Esophagus (tissue), 2 donors: Measurements from ENCODE around the gene SORCS2. TPM values are rescaled to one million over a fixed set of nuclear protein-coding genes. Genes with fewer than 3 reads are reported as not detected.

Experiments used
- H3K27ac ChIP-seq, 2 donors: one replicate each; pipeline ENCODE4 v1.5.1; 2013; ENCODE audit warnings: low read depth in 2 of 2, mild to moderate bottlenecking in 2 of 2, inconsistent platforms in 1 of 2, low read length in 1 of 2, moderate library complexity in 1 of 2
- H3K27me3 ChIP-seq, 2 donors: one replicate each; pipeline ENCODE4 v1.6.1; 2013; ENCODE audit warnings: low read length in 2 of 2, control low read depth in 1 of 2, mild to moderate bottlenecking in 1 of 2; ENCODE audit not compliant: insufficient read depth in 2 of 2, control insufficient read depth in 1 of 2
- H3K36me3 ChIP-seq, 2 donors: one replicate each; pipeline ENCODE4 v1.6.1; 2013; ENCODE audit warnings: low read length in 1 of 2; ENCODE audit not compliant: control insufficient read depth in 2 of 2, insufficient read depth in 2 of 2
- H3K4me1 ChIP-seq, 2 donors: one replicate each; pipeline ENCODE4 v1.6.1; 2013; ENCODE audit warnings: low read length in 1 of 2; ENCODE audit not compliant: control insufficient read depth in 2 of 2, insufficient read depth in 2 of 2
- H3K4me3 ChIP-seq, 2 donors: one replicate each; pipeline ENCODE4 v1.5.1; 2013; ENCODE audit warnings: low read length in 2 of 2, mild to moderate bottlenecking in 2 of 2, low read depth in 1 of 2, moderate library complexity in 1 of 2
- H3K9me3 ChIP-seq, 2 donors: one replicate each; pipeline ENCODE4 v1.6.1; 2013; ENCODE audit warnings: mild to moderate bottlenecking in 2 of 2, low read depth in 1 of 2, low read length in 1 of 2, moderate library complexity in 1 of 2; ENCODE audit not compliant: control insufficient read depth in 2 of 2, insufficient read depth in 1 of 2
- WGBS, 2 donors: extraction: QIAGEN DNeasy Blood & Tissue Kit; methylation state at CpG; one replicate each; pipeline ENCODE4 v1.1.7; 2013; 5-methylcytosine and 5-hydroxymethylcytosine counted together
- polyA plus RNA-seq, 2 donors: library from polyadenylated mRNA; stranded (reverse); fragments of 200-250 nt; gene quantifications; one replicate each; pipeline ENCODE4 v1.2.3, GENCODE V29; 2013
- donor health status: healthy with polysubstance abuse.
- donor health status: Bipolar disorder and iron deficiency.

Gene SORCS2
- polyA plus RNA-seq, 2 donors, result 1.1 to 1.2 TPM

DNA sequence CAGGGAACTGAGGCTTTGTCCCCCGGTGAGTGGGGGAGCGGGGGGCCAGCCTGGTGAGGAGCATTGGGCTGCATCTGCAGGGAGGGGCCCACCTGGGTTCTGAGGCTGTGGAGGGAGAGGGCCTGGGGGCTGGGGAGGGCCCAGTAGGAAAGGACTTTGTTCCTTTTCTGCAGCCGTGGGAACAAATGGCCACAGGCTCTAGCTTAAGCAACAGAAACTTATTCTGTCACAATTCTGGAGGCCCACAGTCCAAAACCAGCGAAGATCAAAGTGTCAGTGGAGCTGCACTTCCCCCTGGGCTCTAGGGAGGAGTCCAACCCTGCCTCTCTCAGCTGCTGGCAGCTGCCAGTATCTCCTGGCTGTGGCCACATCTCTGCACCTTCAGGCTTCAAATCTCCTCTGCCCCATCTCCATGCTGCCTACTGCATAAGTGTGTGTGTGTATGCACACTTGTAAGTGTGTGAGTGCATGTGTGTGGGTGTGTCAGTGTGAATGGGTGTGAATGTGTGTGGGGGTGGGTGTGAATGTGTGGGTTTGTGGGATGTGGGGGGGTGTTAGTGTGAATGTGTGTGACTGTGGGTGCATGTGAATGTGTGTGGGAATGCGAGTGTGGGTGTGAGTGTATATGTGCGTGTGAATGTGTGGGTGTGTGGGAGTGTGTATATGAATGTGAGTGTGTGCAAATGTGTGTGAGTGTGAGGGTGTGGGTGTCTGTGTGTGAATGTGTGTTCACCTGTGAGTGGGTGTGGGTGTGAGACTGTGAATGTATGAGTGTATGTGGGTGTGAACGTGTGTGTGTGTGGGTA, 446.8 kb downstream of the SORCS2 start:
- H3K4me1 ChIP-seq, result peaks cover 0 to 7% of the 10 kb centered on the region in 2 donors
- peaks cover 0 to 2% of the 10 kb centered on the region in 2 donors for H3K36me3 ChIP-seq
- no peak overlapping the region for H3K27ac ChIP-seq
- peaks cover 0 to 1% of the 10 kb centered on the region in 2 donors for H3K9me3 ChIP-seq
- no peaks in the 10 kb centered on the region for H3K27me3 ChIP-seq
- H3K4me3 ChIP-seq, result no peak overlapping the region
- WGBS, 2 donors, result 70 to 74% methylated on average over 7 of the region's 7 CpGs

- Histone ChIP-seq H3K9me3 (peaks cover 0 to 4% of the 10 kb centered on the region in 2 donors), H3K4me1 (peaks cover 0 to 3% of the 10 kb centered on the region in 2 donors), H3K36me3 (peaks cover 0 to 2% of the 10 kb centered on the region in 2 donors), H3K27me3 (no peaks in the 10 kb centered on the region), H3K27ac (no peak overlapping the region), H3K4me3 (no peak overlapping the region)
- WGBS, 2 donors, result 77% methylated on average over 6 of the region's 6 CpGs
These were observed 447.8 kb downstream of the SORCS2 start for GRCh38 chr4:7640136-7640535.

GRCh38 chr4:7641712-7642111, 449.4 kb downstream of the SORCS2 start:
- H3K27me3 ChIP-seq, result no peaks in the 10 kb centered on the region
- H3K27ac ChIP-seq, result no peak overlapping the region
- peaks cover 0 to 3% of the 10 kb centered on the region in 2 donors for H3K4me1 ChIP-seq
- H3K9me3 ChIP-seq, result peaks cover 0 to 4% of the 10 kb centered on the region in 2 donors
- H3K36me3 ChIP-seq, result peaks cover 0 to 2% of the 10 kb centered on the region in 2 donors
- no peak overlapping the region for H3K4me3 ChIP-seq

- Histone ChIP-seq H3K9me3 (peaks cover 0 to 4% of the 10 kb centered on the region in 2 donors), H3K4me3 (no peak overlapping the region), H3K4me1 (peaks cover 0 to 3% of the 10 kb centered on the region in 2 donors), H3K27me3 (no peaks in the 10 kb centered on the region), H3K27ac (no peak overlapping the region), H3K36me3 (peaks cover 0 to 2% of the 10 kb centered on the region in 2 donors)
- WGBS, 2 donors, result 65% methylated on average over 9 of the region's 9 CpGs
These were observed 450.6 kb downstream of the SORCS2 start for GRCh38 chr4:7642741-7643458.

GRCh38 chr4:7645158-7645557, 452.8 kb downstream of the SORCS2 start:
- Histone ChIP-seq H3K36me3 (peaks cover 0 to under 1% of the 10 kb centered on the region in 2 donors), H3K27ac (no peak overlapping the region), H3K27me3 (no peaks in the 10 kb centered on the region), H3K9me3 (peaks cover 0 to 4% of the 10 kb centered on the region in 2 donors), H3K4me3 (no peak overlapping the region), H3K4me1 (no peaks in the 10 kb centered on the region)
- WGBS, 2 donors, result 96 to 97% methylated on average over 1 of the region's 1 CpG

DNA sequence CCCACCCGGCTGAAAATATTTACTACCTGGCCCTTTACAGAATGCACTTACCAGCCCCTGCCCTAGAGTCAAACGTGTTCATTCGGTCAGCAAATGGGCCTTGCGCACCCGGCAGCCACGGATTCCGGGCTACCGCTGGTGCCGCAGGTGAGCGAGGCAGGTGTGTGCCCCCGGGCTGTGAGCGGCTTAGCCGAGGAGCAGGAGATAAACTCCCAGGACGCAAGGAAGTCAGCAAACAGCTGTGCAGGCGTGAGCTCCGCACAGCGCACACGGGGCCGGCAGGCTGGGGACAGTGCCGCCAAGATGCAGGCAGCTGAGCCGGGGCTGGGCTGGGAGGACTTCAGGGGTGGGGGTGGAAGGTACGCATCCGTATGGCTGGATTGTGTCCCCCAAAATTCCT, 453.6 kb downstream of the SORCS2 start:
- no peaks in the 10 kb centered on the region for H3K27me3 ChIP-seq
- WGBS, 2 donors, result 94% methylated on average over 23 of the region's 23 CpGs

DNA sequence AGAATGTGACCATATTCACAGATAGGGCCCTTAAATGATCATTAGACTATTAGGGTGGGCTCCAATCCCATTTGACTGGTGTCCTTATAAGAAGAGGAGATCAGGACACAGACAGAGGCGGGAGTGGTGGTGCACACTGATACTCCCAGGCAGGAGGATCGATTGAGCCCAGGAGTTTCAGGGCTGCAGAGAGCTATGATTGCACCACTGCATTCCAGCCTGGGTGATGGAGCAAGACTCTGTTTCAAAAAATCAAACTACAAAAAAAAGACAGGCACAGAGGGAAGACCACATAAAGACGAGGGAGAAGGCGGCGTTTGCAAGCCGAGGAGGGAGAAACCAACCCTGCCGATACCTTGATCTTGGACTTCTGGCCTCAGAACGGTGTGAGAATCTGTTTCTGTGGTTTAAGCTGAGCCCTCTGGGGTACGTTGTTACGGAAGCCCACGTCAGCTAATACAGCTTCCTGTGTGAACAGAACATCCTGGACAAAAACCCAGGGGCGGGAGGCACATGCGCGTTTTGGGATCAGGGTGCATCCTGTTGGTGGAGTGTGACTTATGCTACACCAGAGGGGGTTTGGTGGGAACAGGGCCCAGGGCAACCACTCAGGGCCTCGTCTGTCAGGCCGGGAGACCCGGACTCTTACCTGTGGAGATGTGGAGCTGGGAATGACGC, 454.2 kb downstream of the SORCS2 start:
- no peaks in the 10 kb centered on the region for H3K36me3 ChIP-seq
- H3K9me3 ChIP-seq, result peaks cover 0 to 4% of the 10 kb centered on the region in 2 donors
- no peak overlapping the region for H3K27ac ChIP-seq
- H3K4me1 ChIP-seq, result peaks cover 0 to 2% of the 10 kb centered on the region in 2 donors
- no peaks in the 10 kb centered on the region for H3K27me3 ChIP-seq
- no peak overlapping the region for H3K4me3 ChIP-seq
- WGBS, 2 donors, result 83 to 87% methylated on average over 18 of the region's 18 CpGs

More for the DNA sequence above, 453.6 kb downstream of the SORCS2 start:
- peaks cover 0 to 2% of the 10 kb centered on the region in 2 donors for H3K4me1 ChIP-seq
- H3K4me3 ChIP-seq, result no peak overlapping the region
- H3K36me3 ChIP-seq, result no peaks in the 10 kb centered on the region
- H3K27ac ChIP-seq, result no peak overlapping the region
- peaks cover 0 to 4% of the 10 kb centered on the region in 2 donors for H3K9me3 ChIP-seq

- Histone ChIP-seq H3K36me3 (no peaks in the 10 kb centered on the region), H3K27ac (no peak overlapping the region), H3K9me3 (peaks cover 0 to 4% of the 10 kb centered on the region in 2 donors), H3K4me3 (no peak overlapping the region), H3K27me3 (no peaks in the 10 kb centered on the region), H3K4me1 (peaks cover 4% of the 10 kb centered on the region in 2 donors)
- 87 to 88% methylated on average over 10 of the region's 10 CpGs for WGBS, 2 donors
These were observed 454.8 kb downstream of the SORCS2 start for GRCh38 chr4:7647186-7647585.
